KG1 (cell line): Measurements from ENCODE around the gene ASTN2.

ENCODE experiments used
- DNase-seq: peaks from one replicate; lab custom pipeline; 2025; lab: John Stamatoyannopoulos, UW

ASTN2 gene, protein sequence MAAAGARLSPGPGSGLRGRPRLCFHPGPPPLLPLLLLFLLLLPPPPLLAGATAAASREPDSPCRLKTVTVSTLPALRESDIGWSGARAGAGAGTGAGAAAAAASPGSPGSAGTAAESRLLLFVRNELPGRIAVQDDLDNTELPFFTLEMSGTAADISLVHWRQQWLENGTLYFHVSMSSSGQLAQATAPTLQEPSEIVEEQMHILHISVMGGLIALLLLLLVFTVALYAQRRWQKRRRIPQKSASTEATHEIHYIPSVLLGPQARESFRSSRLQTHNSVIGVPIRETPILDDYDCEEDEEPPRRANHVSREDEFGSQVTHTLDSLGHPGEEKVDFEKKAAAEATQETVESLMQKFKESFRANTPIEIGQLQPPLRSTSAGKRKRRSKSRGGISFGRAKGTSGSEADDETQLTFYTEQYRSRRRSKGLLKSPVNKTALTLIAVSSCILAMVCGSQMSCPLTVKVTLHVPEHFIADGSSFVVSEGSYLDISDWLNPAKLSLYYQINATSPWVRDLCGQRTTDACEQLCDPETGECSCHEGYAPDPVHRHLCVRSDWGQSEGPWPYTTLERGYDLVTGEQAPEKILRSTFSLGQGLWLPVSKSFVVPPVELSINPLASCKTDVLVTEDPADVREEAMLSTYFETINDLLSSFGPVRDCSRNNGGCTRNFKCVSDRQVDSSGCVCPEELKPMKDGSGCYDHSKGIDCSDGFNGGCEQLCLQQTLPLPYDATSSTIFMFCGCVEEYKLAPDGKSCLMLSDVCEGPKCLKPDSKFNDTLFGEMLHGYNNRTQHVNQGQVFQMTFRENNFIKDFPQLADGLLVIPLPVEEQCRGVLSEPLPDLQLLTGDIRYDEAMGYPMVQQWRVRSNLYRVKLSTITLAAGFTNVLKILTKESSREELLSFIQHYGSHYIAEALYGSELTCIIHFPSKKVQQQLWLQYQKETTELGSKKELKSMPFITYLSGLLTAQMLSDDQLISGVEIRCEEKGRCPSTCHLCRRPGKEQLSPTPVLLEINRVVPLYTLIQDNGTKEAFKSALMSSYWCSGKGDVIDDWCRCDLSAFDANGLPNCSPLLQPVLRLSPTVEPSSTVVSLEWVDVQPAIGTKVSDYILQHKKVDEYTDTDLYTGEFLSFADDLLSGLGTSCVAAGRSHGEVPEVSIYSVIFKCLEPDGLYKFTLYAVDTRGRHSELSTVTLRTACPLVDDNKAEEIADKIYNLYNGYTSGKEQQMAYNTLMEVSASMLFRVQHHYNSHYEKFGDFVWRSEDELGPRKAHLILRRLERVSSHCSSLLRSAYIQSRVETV (N-terminal part only)

DNA sequence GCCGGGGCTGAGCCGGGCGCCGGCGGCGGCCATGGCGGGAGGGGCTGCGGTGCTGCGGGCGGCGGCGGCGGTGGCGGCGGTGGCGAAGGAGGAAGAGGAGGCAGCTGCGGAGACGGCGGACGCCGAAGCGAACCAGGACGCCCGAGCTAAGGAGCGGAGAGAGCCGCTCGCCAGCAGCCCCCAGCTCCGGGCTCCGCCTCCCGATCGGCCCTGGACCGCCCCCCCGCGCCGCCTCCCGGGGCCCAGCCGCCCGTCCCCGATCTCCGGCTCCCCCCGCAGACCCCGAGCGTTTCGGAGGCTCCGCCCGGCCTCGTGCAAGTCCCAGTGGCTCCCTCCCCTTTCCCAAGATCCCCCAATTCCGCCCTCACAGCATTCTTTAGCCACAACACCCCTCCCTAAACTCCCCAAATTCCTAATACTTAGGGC lies at the start of gene ASTN2:
Gene ASTN2 (minus strand): TSS at position 152 of the 426 bp plus-strand sequence. CDS start 119 bp downstream, at position 33.
- no peak for DNase-seq

DNA sequence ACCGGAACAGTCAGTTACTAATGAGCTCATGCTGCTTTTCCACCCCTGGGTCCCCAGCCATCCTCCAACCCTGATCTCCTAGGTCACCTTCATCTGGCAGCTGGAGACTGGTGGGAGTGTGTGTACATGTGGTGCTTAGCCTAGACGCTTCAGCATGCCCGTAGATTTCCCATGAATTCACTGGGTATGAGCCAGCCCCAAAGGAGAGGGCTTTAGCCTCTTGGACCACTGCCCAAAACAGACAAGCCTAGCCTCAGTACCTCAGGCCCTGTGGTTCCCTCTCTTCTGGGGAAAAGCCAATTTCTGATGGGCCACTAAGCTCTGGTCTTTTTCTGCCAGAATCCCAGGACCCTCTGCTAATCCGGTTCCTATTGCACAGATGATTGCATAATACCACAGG lies 48.0 kb upstream of the ASTN2 start:
- no peak for DNase-seq

DNA sequence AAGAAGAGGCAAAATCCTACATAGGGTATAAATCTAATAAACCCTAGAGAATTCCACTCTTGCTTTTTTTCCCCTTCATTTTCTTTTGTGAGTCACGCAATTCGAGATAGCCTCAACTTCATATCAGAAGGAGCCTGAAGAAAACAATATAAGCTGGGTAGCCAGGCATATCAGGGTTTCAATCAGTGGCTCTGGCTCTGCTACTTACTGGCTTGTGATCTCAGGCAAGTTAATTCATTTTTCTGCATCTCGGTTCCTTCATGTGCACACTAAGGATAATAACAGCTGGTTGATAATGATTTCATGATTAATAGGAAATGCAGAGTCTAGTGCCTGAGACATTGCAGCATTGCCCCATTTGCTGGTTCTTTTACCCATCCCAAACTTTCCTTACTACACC lies 46.5 kb upstream of the ASTN2 start:
- DNase-seq = no peak

DNA sequence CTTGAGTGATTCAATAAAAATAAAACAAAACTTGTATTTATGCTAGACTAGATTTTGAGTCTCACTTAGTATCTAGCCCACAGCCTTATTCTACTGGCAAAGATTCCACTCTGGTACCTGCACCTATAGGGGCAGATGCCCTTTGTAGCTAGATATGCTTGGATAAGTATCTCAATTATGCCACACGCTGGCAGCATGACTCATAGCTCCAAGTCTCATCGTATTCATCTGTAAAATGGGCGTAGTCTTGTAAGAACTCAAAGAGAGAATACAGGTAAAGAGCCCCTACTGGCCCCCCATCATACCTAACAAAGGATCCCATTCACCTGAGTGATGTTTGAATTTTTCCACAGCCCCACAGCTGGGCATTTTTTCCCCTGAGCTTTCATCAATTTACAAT lies 45.9 kb upstream of the ASTN2 start:
- no peak for DNase-seq

DNA sequence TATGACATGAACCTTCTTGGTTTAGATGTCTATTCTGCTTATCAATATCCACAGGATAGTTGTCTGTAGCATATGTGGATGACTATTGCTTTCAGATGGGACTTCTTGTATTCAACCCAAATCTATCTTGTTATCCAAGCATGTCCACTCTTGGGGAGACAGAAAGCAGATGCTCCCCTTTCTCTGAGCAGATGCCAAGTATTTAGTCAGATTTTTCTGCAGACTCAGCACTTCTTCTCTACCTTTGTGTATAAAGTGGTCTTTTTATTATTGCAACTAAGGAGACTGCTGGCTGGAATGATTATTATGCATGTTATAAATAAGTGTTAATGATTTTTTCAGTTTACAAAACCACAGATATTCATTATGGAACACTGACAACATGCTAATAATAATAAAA lies 45.1 kb upstream of the ASTN2 start:
- no peak for DNase-seq

DNA sequence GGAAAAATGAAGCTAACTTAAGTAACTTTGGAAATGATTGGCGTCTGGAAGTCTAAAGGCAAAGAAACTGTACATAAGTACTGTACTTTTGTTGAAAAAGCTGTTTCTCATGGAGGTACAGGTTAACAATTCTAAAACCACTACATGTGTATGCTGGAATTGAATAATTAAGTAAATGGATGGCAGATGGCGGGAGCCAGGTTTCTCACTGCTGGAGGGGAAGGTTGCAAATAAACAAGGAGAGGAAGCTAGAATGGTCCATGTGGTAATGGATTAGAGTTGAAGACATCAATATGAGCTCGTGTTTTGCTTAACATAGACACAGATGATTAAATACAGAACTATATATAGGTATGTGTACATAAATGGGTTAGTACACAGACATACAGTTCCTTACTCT lies 43.2 kb upstream of the ASTN2 start:
- no peak for DNase-seq

DNA sequence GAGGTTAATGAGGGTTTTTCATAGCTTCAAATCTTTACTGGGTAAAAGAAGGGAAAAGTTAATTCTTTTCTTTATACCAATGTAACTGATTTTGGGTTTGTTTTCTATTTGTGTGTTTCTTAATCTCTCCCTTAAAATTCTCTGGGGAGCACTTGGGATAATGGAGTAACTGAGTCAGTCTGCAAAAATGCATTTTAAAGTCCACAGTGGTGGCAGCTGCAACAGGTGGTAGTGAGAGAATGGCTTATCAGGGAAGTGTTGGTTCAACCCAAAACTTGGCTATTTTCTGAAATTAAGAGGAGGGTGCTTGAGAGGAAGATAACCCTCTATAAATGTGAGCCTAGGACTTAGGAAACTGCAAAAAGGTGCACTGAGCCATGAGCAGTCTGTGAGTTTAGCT lies 39.9 kb upstream of the ASTN2 start:
- DNase-seq = no peak

DNA sequence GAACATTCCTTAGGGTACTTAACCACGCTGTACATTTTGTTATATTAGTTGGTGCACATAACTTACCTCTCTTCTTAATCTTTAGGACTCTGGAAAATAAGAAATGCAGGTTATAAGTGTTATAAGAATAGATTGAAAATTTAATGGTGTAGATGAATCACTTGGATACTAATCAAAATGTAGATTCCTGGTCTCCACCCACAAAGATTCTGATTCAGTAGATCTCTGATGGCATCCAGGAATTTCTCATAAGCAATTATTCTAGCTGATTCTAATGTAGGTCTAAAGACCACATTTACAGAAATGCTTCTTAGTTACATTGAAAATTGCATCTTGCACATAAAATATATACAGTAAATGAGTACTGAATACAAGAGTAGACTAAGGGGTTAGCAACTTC lies 38.9 kb upstream of the ASTN2 start:
- no peak for DNase-seq

DNA sequence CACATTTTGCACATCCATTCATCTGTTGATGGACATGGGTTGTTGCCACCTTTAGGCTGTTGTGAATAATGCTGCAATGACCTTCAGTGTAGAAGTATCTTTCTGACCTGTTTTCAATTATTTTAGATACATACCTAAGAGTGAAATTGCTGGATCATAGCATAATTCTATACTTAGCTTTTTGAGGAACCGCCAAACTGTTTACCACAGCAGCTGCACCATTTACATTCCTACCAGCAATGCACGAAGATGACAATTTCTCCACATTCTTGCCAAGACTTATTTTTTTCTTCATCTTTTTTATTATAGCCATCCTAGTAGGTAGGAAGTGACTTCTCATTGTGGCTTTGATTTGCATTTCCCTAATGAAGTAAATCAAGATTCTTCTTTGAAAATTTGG lies 36.5 kb upstream of the ASTN2 start:
- no peak for DNase-seq

DNA sequence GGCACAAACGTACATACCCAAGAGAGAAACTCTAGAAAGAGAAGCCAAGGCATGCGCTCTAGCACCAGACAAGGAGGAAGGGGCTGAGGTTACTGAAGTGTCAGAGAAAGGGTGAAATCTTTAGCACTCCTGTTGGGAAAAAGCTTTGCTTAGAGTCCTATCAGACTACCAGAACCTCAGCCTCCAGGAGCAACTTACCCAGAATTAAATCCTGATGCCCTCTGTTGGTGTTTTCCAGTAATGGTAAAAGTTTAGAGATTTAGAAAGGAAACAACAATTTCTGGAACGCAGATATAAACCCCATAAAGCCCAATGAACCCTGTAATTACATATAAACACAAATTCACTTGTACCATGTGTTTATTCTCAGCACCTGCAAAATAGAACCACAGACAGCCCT lies 33.2 kb upstream of the ASTN2 start:
- no peak for DNase-seq

DNA sequence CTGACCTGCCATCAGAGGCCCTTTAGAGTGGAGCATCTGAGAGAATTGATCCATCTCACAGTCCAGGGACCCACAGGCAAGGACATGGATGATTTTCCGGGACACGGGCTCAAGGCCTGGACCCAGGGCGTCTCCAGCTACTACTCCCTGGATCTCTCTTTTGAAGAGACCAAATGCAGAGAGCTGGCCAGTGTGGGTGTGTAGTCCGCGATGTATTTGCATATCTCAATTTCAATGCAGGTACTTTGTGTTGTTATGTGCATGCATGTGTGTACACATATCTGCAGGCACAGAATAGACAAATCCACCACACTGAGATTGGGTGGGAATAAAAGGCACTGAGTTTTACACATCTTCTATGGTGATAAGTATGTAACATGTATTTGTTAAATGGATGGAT lies 30.8 kb upstream of the ASTN2 start:
- no peak for DNase-seq

DNA sequence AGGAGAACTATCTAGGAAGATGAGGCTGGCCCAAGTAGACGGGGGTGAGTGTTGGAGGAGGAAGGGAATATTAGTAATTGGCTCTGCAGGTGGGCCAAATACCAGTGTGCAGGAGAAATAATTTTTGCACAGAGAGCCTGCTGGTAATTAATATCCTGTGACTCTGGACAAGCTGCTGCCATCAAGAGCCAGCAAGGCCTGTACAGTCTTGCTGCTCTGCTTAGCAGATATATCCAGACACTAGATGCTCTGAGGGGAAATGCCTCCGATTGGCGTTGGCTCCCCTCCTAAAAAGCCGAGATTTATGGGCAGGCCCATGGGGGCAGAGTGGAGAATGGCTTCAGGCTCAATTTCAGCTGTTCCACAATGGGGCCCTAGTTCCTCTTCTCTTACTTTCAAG lies 29.6 kb upstream of the ASTN2 start:
- no peak for DNase-seq

DNA sequence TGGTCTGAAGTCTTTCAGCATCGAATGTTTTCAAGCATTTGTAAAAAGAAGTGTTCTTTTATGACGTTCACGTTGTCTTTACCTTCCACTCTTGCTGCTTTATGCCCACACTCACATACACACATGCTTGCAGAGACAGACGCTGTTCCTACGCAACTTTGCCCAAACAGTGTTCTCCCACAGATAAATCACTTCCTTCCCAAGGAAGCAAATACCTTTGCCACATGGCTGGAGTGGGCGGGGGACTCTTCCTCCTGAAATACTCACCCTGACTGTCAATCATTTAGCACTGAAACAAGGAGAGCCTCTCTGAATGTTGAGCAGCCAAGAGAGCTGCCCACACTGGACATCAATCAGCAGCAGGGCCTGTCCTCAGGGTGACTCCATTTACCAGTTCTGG lies 22.4 kb upstream of the ASTN2 start:
- no peak for DNase-seq

DNA sequence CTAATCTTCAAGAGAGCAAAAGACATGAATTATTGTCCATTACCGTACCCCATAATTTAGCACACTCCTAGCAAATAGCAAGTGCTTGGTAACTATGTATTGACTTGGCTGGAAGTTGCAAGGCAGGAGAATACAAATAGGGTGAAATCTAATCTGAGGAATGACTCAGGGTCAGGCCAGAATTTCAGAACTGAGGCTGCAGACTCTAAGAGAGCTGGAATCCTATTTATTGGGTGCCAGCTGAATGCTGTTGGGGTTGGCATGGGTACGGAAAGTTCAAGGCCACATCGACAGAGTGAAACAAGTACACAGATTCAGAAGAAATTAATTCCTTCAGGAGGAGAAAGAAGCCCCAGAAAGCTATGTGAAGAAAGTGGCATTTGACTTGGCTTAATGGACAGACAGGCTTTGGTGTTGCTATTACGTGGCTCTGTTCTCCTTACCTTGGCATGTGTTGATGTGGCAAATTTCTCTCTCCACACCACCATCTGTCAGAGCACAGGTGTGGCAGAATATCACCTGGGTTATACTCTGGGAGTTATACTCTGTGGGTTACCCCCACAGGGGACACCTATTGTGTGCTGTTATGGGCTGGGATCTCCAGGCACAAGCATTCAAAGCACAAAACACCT lies 20.9 kb upstream of the ASTN2 start:
- DNase-seq = no peak

DNA sequence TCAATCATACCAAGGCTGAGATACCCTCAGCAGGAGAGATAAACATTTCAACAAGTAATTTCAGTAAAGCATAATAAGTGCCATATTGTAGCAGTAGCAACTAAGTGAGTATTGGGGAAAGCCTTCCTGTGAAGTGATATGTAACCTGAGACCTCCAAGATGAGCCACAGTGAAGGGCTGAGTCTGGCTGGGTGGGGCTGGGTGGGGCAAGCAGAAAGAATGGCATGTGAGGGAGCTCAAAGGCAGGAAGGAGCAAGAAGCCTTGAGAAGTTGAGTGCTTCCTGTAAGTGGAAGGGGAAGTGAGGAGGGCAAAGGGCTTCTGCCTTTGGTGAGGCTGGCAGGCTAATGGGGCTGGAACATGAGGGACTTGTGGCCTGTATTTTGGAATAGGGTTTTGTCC lies 19.7 kb upstream of the ASTN2 start:
- DNase-seq = no peak

DNA sequence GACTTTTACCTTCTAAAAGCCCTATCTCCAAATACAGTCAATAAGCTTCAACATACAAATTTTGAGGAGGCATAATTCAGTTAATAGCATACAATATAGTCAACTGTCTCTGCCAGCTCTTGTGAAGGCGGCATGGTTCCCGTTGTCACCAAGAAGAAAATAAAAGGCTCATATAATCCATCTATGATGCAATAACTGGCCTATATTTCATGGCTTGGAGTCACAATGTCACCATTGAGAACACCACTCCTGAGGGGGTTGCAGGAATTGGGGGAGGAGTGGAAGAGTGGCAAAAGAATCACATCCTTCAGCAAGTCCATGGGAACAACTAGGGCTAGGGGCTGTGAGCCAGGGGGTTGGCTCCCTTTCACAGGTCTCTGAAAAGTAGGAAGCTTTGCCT lies 16.0 kb upstream of the ASTN2 start:
- no peak for DNase-seq

DNA sequence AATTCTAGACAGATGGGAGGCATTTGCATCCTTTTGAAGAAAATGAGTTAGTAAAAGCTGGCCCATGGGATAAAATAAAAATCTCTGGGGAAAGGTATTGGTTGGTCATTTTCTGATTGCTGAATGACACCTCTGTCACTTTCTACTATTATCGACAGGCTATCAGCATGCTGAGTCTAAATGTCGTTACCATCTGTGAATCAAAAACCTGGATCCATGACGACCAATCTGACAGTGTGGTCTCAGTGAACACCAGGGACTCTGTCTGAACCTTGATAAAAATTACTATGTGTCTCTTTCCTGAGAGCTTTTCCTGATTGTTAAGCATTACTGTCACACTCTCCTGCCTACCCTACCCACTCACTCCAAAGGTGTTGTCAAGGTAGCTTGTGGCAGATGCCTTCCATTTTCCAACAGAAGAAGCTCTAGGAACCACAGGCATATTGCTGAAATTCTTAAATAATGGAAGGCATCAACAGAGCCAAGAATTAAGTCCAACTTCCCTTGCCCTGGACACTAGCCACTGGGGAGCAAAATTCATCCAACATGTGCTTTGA lies 12.6 kb upstream of the ASTN2 start:
- no peak for DNase-seq

DNA sequence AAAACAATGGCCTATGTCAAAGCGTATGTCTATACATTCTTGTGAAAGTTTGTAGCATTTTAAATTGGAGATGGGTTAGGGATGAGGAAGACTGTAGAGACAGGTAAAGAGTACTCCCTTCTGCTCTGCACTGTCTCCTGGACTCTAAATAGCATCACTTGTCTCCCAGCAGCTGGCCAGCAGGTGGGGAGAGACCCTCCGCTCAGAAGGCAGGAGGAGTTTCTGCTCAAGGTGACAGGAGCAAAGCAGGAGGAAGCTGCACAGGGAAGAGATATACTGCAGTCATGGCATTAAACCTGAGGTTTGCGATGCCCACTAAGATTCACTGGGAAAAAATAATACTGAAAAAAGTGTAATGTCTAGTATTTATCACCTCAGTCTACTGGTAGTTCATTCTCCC lies 10.7 kb upstream of the ASTN2 start:
- no peak for DNase-seq

DNA sequence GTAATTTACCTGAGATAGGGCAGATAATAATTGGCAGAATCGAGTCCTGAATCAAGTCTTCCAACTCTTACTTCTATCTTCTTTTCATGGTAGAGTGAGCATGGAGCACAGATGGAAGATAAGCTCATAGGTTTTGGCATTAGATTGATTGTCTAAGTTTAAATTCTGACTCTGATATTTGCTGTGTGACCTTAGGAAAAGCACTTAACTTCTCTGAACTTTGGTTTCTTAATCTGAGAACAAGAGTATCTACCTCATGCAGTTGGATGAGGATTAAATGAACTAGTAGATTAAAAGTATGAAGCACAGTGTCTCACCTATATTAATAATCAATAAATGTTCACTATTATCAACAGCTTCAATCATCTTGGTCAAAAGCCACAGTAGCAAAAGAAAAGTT lies 9.4 kb upstream of the ASTN2 start:
- DNase-seq = no peak

DNA sequence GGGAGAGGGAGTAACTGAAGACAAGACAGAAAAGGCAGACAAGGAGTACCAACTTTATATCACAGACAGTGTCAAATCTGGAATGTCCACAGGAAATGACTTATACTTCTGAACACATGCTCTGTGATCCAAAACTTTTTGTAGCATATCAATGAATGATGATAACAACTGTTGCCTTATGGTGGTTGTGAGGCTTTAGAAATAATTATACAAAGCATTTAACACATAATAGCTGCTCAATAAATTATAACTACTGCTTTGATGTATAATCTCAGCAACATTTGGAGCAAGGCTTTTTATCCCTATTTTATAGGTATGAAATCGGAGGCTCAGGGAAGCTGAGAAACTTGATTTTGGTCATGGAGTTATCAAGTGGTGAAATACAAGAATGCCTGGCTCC lies 3.3 kb upstream of the ASTN2 start:
- DNase-seq = no peak

DNA sequence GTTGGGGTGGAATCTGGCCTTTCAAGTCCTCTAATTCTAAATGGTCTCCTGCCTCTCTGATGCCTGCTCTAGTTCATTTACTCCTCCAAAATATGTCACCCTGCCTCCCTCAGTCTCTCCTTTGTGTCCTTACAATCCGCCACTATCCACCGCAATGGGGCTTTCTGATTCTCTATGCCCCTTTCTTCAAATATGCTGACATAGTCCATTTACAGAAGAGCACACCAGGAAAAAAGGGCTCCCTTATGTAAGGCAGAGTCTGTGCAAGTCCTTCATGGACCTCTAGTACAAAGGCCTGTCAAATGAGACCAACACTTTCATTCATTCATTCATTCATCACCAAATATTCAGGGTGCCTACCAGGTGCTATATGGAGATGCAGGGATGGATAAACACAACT lies 2.0 kb upstream of the ASTN2 start:
- DNase-seq = no peak
